ENCODE measurements around the gene ARHGAP15.

- no peak for TF ChIP-seq EZH2 (IDR thresholded peaks at IDR 0.05)
- TF ChIP-seq POLR2AphosphoS5 (IDR thresholded peaks at IDR 0.05; ENCODE audit: borderline replicate concordance, low read depth, low read length) = no peak
These were observed 63.9 kb downstream of the ARHGAP15 start for GRCh38 chr2:143193121-143193520.
